ENCODE data around the gene CCDC190.

CCDC190 gene

GRCh38 chr1:162861101-162861500 is at the start of gene CCDC190:
Gene CCDC190 (minus strand): TSS chr1:162861175. CDS start chr1:162859646, 1,529 bp downstream.
- Histone ChIP-seq H3K9me3 (ENCODE audit: control insufficient read depth in 2 of 2, low read length in 2 of 2) (no peaks in the 10 kb centered on the region), H3K27ac (ENCODE audit: low read length) (peak within 1 kb of the TSS; percentile 49), H3K9ac (ENCODE audit: low read length in 2 of 2) (no peak within 1 kb of the TSS), H3K4me3 (ENCODE audit: low read length in 2 of 2) (peak within 1 kb of the TSS; percentile 3 to 13), H3K4me1 (ENCODE audit: control insufficient read depth, insufficient read depth, low read length) (peaks cover 7% of the 10 kb centered on the region), H3K27me3 (ENCODE audit: control insufficient read depth in 1 of 2, insufficient read depth in 2 of 2, low read length in 2 of 2) (no peaks in the 10 kb centered on the region), H3K36me3 (ENCODE audit: control insufficient read depth in 2 of 2, insufficient read depth in 2 of 2, low read length in 2 of 2) (no peaks in the 10 kb centered on the region)

- H3K4me3 ChIP-seq (ENCODE audit: low read length in 2 of 2): no peak overlapping the region
- no peak overlapping the region for H3K9ac ChIP-seq (ENCODE audit: low read length in 2 of 2)
- no peaks in the 10 kb centered on the region for H3K36me3 ChIP-seq (ENCODE audit: control insufficient read depth in 2 of 2, insufficient read depth in 2 of 2, low read length in 2 of 2)
- H3K4me1 ChIP-seq (ENCODE audit: control insufficient read depth, insufficient read depth, low read length): peaks cover 3% of the 10 kb centered on the region
- H3K9me3 ChIP-seq (ENCODE audit: control insufficient read depth in 2 of 2, low read length in 2 of 2): peaks cover 0 to 3% of the 10 kb centered on the region in 2 donors
- H3K27me3 ChIP-seq (ENCODE audit: control insufficient read depth in 1 of 2, insufficient read depth in 2 of 2, low read length in 2 of 2): no peaks in the 10 kb centered on the region
- no peak overlapping the region for H3K27ac ChIP-seq (ENCODE audit: low read length)
Measured at GRCh38 chr1:162910161-162910560, 49.2 kb upstream of the CCDC190 start.

GRCh38 chr1:162908780-162909179 is 47.8 kb upstream of the CCDC190 start:
- Histone ChIP-seq H3K36me3 (ENCODE audit: control insufficient read depth in 2 of 2, insufficient read depth in 2 of 2, low read length in 2 of 2) (no peaks in the 10 kb centered on the region), H3K4me3 (ENCODE audit: low read length in 2 of 2) (no peak overlapping the region), H3K27ac (ENCODE audit: low read length) (no peak overlapping the region), H3K27me3 (ENCODE audit: control insufficient read depth in 1 of 2, insufficient read depth in 2 of 2, low read length in 2 of 2) (no peaks in the 10 kb centered on the region), H3K4me1 (ENCODE audit: control insufficient read depth, insufficient read depth, low read length) (peaks cover 7% of the 10 kb centered on the region), H3K9ac (ENCODE audit: low read length in 2 of 2) (no peak overlapping the region), H3K9me3 (ENCODE audit: control insufficient read depth in 2 of 2, low read length in 2 of 2) (peaks cover 0 to 3% of the 10 kb centered on the region in 2 donors)

- no peak overlapping the region for H3K4me3 ChIP-seq (ENCODE audit: low read length in 2 of 2)
- H3K4me1 ChIP-seq (ENCODE audit: control insufficient read depth, insufficient read depth, low read length): peaks cover 7% of the 10 kb centered on the region
- H3K27me3 ChIP-seq (ENCODE audit: control insufficient read depth in 1 of 2, insufficient read depth in 2 of 2, low read length in 2 of 2): no peaks in the 10 kb centered on the region
- H3K27ac ChIP-seq (ENCODE audit: low read length): no peak overlapping the region
- H3K9me3 ChIP-seq (ENCODE audit: control insufficient read depth in 2 of 2, low read length in 2 of 2): no peaks in the 10 kb centered on the region
- no peaks in the 10 kb centered on the region for H3K36me3 ChIP-seq (ENCODE audit: control insufficient read depth in 2 of 2, insufficient read depth in 2 of 2, low read length in 2 of 2)
- H3K9ac ChIP-seq (ENCODE audit: low read length in 2 of 2): no peak overlapping the region
Measured at GRCh38 chr1:162908236-162908635, 47.3 kb upstream of the CCDC190 start.

GRCh38 chr1:162906485-162906884 is 45.5 kb upstream of the CCDC190 start:
- H3K36me3 ChIP-seq (ENCODE audit: control insufficient read depth in 2 of 2, insufficient read depth in 2 of 2, low read length in 2 of 2): no peaks in the 10 kb centered on the region
- H3K9ac ChIP-seq (ENCODE audit: low read length in 2 of 2): no peak overlapping the region
- no peak overlapping the region for H3K4me3 ChIP-seq (ENCODE audit: low read length in 2 of 2)
- peaks cover 7% of the 10 kb centered on the region for H3K4me1 ChIP-seq (ENCODE audit: control insufficient read depth, insufficient read depth, low read length)
- H3K9me3 ChIP-seq (ENCODE audit: control insufficient read depth in 2 of 2, low read length in 2 of 2): no peaks in the 10 kb centered on the region
- no peak overlapping the region for H3K27ac ChIP-seq (ENCODE audit: low read length)
- H3K27me3 ChIP-seq (ENCODE audit: control insufficient read depth in 1 of 2, insufficient read depth in 2 of 2, low read length in 2 of 2): no peaks in the 10 kb centered on the region

GRCh38 chr1:162905174-162906158 is 44.5 kb upstream of the CCDC190 start:
- Histone ChIP-seq H3K4me3 (ENCODE audit: low read length in 2 of 2) (no peak overlapping the region), H3K27ac (ENCODE audit: low read length) (peak overlapping the region; percentile 25)

GRCh38 chr1:162904579-162904978 is 43.6 kb upstream of the CCDC190 start:
- Histone ChIP-seq H3K4me3 (ENCODE audit: low read length in 2 of 2) (no peak overlapping the region), H3K27ac (ENCODE audit: low read length) (no peak overlapping the region), H3K9me3 (ENCODE audit: control insufficient read depth in 2 of 2, low read length in 2 of 2) (no peaks in the 10 kb centered on the region), H3K4me1 (ENCODE audit: control insufficient read depth, insufficient read depth, low read length) (peaks cover 7% of the 10 kb centered on the region), H3K36me3 (ENCODE audit: control insufficient read depth in 2 of 2, insufficient read depth in 2 of 2, low read length in 2 of 2) (no peaks in the 10 kb centered on the region), H3K27me3 (ENCODE audit: control insufficient read depth in 1 of 2, insufficient read depth in 2 of 2, low read length in 2 of 2) (no peaks in the 10 kb centered on the region), H3K9ac (ENCODE audit: low read length in 2 of 2) (no peak overlapping the region)

More at GRCh38 chr1:162905174-162906158, 44.5 kb upstream of the CCDC190 start:
- Histone ChIP-seq H3K27me3 (ENCODE audit: control insufficient read depth in 1 of 2, insufficient read depth in 2 of 2, low read length in 2 of 2) (no peaks in the 10 kb centered on the region), H3K9ac (ENCODE audit: low read length in 2 of 2) (no peak overlapping the region), H3K36me3 (ENCODE audit: control insufficient read depth in 2 of 2, insufficient read depth in 2 of 2, low read length in 2 of 2) (no peaks in the 10 kb centered on the region), H3K9me3 (ENCODE audit: control insufficient read depth in 2 of 2, low read length in 2 of 2) (no peaks in the 10 kb centered on the region), H3K4me1 (ENCODE audit: control insufficient read depth, insufficient read depth, low read length) (peaks cover 7% of the 10 kb centered on the region)

GRCh38 chr1:162904023-162904422 is 43.0 kb upstream of the CCDC190 start:
- Histone ChIP-seq H3K36me3 (ENCODE audit: control insufficient read depth in 2 of 2, insufficient read depth in 2 of 2, low read length in 2 of 2) (no peaks in the 10 kb centered on the region), H3K4me1 (ENCODE audit: control insufficient read depth, insufficient read depth, low read length) (peaks cover 8% of the 10 kb centered on the region), H3K4me3 (ENCODE audit: low read length in 2 of 2) (no peak overlapping the region), H3K27ac (ENCODE audit: low read length) (no peak overlapping the region), H3K9ac (ENCODE audit: low read length in 2 of 2) (no peak overlapping the region), H3K27me3 (ENCODE audit: control insufficient read depth in 1 of 2, insufficient read depth in 2 of 2, low read length in 2 of 2) (no peaks in the 10 kb centered on the region), H3K9me3 (ENCODE audit: control insufficient read depth in 2 of 2, low read length in 2 of 2) (no peaks in the 10 kb centered on the region)

GRCh38 chr1:162903246-162903645 is 42.3 kb upstream of the CCDC190 start:
- no peak overlapping the region for H3K27ac ChIP-seq (ENCODE audit: low read length)
- H3K9ac ChIP-seq (ENCODE audit: low read length in 2 of 2): no peak overlapping the region
- H3K36me3 ChIP-seq (ENCODE audit: control insufficient read depth in 2 of 2, insufficient read depth in 2 of 2, low read length in 2 of 2): no peaks in the 10 kb centered on the region
- H3K9me3 ChIP-seq (ENCODE audit: control insufficient read depth in 2 of 2, low read length in 2 of 2): no peaks in the 10 kb centered on the region
- H3K27me3 ChIP-seq (ENCODE audit: control insufficient read depth in 1 of 2, insufficient read depth in 2 of 2, low read length in 2 of 2): no peaks in the 10 kb centered on the region
- peaks cover 9% of the 10 kb centered on the region for H3K4me1 ChIP-seq (ENCODE audit: control insufficient read depth, insufficient read depth, low read length)
- H3K4me3 ChIP-seq (ENCODE audit: low read length in 2 of 2): no peak overlapping the region

GRCh38 chr1:162902416-162902815 is 41.4 kb upstream of the CCDC190 start:
- H3K27ac ChIP-seq (ENCODE audit: low read length): no peak overlapping the region
- H3K27me3 ChIP-seq (ENCODE audit: control insufficient read depth in 1 of 2, insufficient read depth in 2 of 2, low read length in 2 of 2): no peaks in the 10 kb centered on the region
- H3K36me3 ChIP-seq (ENCODE audit: control insufficient read depth in 2 of 2, insufficient read depth in 2 of 2, low read length in 2 of 2): no peaks in the 10 kb centered on the region
- H3K9me3 ChIP-seq (ENCODE audit: control insufficient read depth in 2 of 2, low read length in 2 of 2): no peaks in the 10 kb centered on the region
- no peak overlapping the region for H3K4me3 ChIP-seq (ENCODE audit: low read length in 2 of 2)
- no peak overlapping the region for H3K9ac ChIP-seq (ENCODE audit: low read length in 2 of 2)
- peaks cover 9% of the 10 kb centered on the region for H3K4me1 ChIP-seq (ENCODE audit: control insufficient read depth, insufficient read depth, low read length)

- Histone ChIP-seq H3K36me3 (ENCODE audit: control insufficient read depth in 2 of 2, insufficient read depth in 2 of 2, low read length in 2 of 2) (no peaks in the 10 kb centered on the region), H3K27me3 (ENCODE audit: control insufficient read depth in 1 of 2, insufficient read depth in 2 of 2, low read length in 2 of 2) (no peaks in the 10 kb centered on the region), H3K4me1 (ENCODE audit: control insufficient read depth, insufficient read depth, low read length) (peaks cover 9% of the 10 kb centered on the region)
Measured at GRCh38 chr1:162901243-162901642, 40.3 kb upstream of the CCDC190 start.

More at GRCh38 chr1:162901243-162901642, 40.3 kb upstream of the CCDC190 start:
- no peak overlapping the region for H3K9ac ChIP-seq (ENCODE audit: low read length in 2 of 2)
- H3K27ac ChIP-seq (ENCODE audit: low read length): no peak overlapping the region
- H3K4me3 ChIP-seq (ENCODE audit: low read length in 2 of 2): no peak overlapping the region
- H3K9me3 ChIP-seq (ENCODE audit: control insufficient read depth in 2 of 2, low read length in 2 of 2): no peaks in the 10 kb centered on the region
